ENCODE measurements around the gene KRT80.

KRT80 gene

GRCh38 chr12:52211716-52212585 is 20.1 kb upstream of the KRT80 start:
- DNase-seq (ENCODE audit: low read depth in 2 of 2, low spot score in 1 of 2) = no peak

- no peak for DNase-seq (ENCODE audit: low read depth in 2 of 2, low spot score in 1 of 2)
Measured at GRCh38 chr12:52210925-52211650, 19.3 kb upstream of the KRT80 start.

GRCh38 chr12:52210186-52210924 is 18.5 kb upstream of the KRT80 start:
- DNase-seq (ENCODE audit: low read depth in 2 of 2, low spot score in 1 of 2) = no peak

- DNase-seq (ENCODE audit: low read depth in 2 of 2, low spot score in 1 of 2) = no peak
Measured at GRCh38 chr12:52209321-52209720, 17.5 kb upstream of the KRT80 start.

- no peak for DNase-seq (ENCODE audit: low read depth in 2 of 2, low spot score in 1 of 2)
Measured at GRCh38 chr12:52208424-52209165, 16.8 kb upstream of the KRT80 start.

GRCh38 chr12:52207895-52208294 is 16.1 kb upstream of the KRT80 start:
- DNase-seq (ENCODE audit: low read depth in 2 of 2, low spot score in 1 of 2) = no peak

- no peak for DNase-seq (ENCODE audit: low read depth in 2 of 2, low spot score in 1 of 2)
Measured at GRCh38 chr12:52207106-52207505, 15.3 kb upstream of the KRT80 start.

- DNase-seq (ENCODE audit: low read depth in 2 of 2, low spot score in 1 of 2) = no peak
Measured at GRCh38 chr12:52206304-52207040, 14.7 kb upstream of the KRT80 start.

- no peak for DNase-seq (ENCODE audit: low read depth in 2 of 2, low spot score in 1 of 2)
Measured at GRCh38 chr12:52205612-52206303, 13.9 kb upstream of the KRT80 start.

GRCh38 chr12:52204931-52205505 is 13.2 kb upstream of the KRT80 start:
- no peak for DNase-seq (ENCODE audit: low read depth in 2 of 2, low spot score in 1 of 2)

- no peak for DNase-seq (ENCODE audit: low read depth in 2 of 2, low spot score in 1 of 2)
Measured at GRCh38 chr12:52204095-52204930, 12.5 kb upstream of the KRT80 start.

- DNase-seq (ENCODE audit: low read depth in 2 of 2, low spot score in 1 of 2) = no peak
Measured at GRCh38 chr12:52203079-52203921, 11.5 kb upstream of the KRT80 start.

- no peak for DNase-seq (ENCODE audit: low read depth in 2 of 2, low spot score in 1 of 2)
Measured at GRCh38 chr12:52202361-52203078, 10.7 kb upstream of the KRT80 start.

- no peak for DNase-seq (ENCODE audit: low read depth in 2 of 2, low spot score in 1 of 2)
Measured at GRCh38 chr12:52201451-52201839, 9.6 kb upstream of the KRT80 start.

- no peak for DNase-seq (ENCODE audit: low read depth in 2 of 2, low spot score in 1 of 2)
Measured at GRCh38 chr12:52200781-52201450, 9.1 kb upstream of the KRT80 start.

GRCh38 chr12:52200086-52200780 is 8.4 kb upstream of the KRT80 start:
- no peak for DNase-seq (ENCODE audit: low read depth in 2 of 2, low spot score in 1 of 2)

Measured in stimulated activated CD8-positive, alpha-beta memory T cell treated with anti-CD3 and anti-CD28 coated beads, Interleukin-4, amount 100 ng/mL, for 1 hour (primary cell).